Thoracic aorta (tissue), 2 donors: Measurements from ENCODE around the gene DDX3X. TPM values are rescaled to one million over a fixed set of nuclear protein-coding genes. Genes with fewer than 3 reads are reported as not detected.
"Not testable (repeated sequence)": the region's sequence is repeated elsewhere in the genome, so short reads cannot be mapped to it uniquely, and the experiment has no call there.

Source experiments
- ATAC-seq: fragments of 150-250 bp; one replicate; pipeline ENCODE4 v1.8.0; 2017; ENCODE audit warnings: low read depth; ENCODE audit not compliant: insufficient number of reproducible peaks, low FRiP score
- DNase-seq: peaks from one replicate; pipeline ENCODE4 v3.0.0-alpha.2; 2020; ENCODE audit warnings: low spot score
- H3K27ac ChIP-seq, 2 donors: fragments of 200-600 bp; sonication (generic); 1 replicate in 1 of 2; 2 replicates in 1 of 2; pipeline ENCODE4 v1.5.1; 2016; ENCODE audit warnings: mild to moderate bottlenecking in 2 of 2, moderate library complexity in 2 of 2
- H3K27me3 ChIP-seq: fragments of 200-600 bp; sonication (generic); replicated peaks from 2 replicates; pipeline ENCODE4 v1.6.0; 2016; ENCODE audit warnings: mild to moderate bottlenecking; ENCODE audit not compliant: insufficient read depth
- H3K36me3 ChIP-seq: fragments of 200-600 bp; sonication (generic); one replicate; pipeline ENCODE4 v1.5.1; 2016
- H3K4me1 ChIP-seq, 2 donors: fragments of 200-600 bp; sonication (generic); 1 replicate in 1 of 2; 2 replicates in 1 of 2; pipeline versions ENCODE4 v1.5.1 to v1.6.0; 2016; ENCODE audit warnings: low read depth in 2 of 2, mild to moderate bottlenecking in 1 of 2; ENCODE audit not compliant: control insufficient read depth in 1 of 2
- H3K4me3 ChIP-seq: fragments of 200-600 bp; sonication (generic); 2 replicates; pipeline ENCODE4 v1.5.1; 2016; ENCODE audit warnings: mild to moderate bottlenecking
- H3K9me3 ChIP-seq: fragments of 200-600 bp; sonication (generic); 2 replicates; pipeline ENCODE4 v1.5.1; 2016
- total RNA-seq, 2 donors: library from RNA; depleted of rRNA; stranded (reverse); fragments of >200 nt; gene quantifications; one replicate each; pipeline versions ENCODE4 v1.1.0 to v1.2.3, GENCODE V29; 2016
- TF ChIP-seq, protein P1 (sequence below): fragments of 200-600 bp; sonication (generic); IDR thresholded peaks from one replicate; pipeline ENCODE4 v1.5.1; 2019; ENCODE audit warnings: antibody characterized with exemption

The DDX3X gene
- total RNA-seq, 2 donors from 2014 or later, result 172 to 320 TPM

DNA sequence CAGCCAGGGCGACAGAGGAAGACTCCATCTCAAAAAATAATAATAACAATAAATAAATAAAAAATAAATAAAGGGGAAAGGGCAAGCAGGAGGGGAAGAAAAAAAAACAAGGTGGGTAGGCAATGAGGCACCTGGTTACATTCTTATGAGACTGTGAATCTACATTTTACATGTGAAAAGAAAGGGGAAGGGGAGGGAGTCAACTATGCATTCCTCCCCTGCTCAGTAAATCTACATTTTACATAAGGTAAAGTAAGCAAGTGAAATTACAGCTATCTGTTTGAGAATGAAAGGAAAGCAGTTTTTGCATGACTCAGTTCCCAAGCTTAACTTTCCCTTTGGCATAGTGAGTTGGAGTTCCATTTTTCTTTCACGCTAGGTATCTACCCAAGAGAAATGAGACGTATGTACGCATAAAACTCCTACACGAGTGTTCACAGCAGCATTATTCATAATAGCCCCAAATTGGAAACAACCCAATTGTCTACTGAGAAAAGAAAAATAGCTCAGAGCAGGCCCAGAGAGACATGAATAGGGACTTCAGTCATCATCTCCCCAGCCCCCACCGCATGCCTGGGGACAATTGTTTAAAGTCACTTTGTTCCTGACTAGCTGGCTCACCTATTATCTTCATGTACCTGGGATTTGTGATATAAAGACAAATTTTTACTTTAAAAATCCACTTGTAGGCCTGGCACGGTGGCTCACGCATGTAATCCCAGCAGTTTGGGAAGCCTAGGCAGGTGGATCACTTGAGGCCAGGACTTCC, 52.4 kb downstream of the DDX3X start:
- TF ChIP-seq, protein P1, sequence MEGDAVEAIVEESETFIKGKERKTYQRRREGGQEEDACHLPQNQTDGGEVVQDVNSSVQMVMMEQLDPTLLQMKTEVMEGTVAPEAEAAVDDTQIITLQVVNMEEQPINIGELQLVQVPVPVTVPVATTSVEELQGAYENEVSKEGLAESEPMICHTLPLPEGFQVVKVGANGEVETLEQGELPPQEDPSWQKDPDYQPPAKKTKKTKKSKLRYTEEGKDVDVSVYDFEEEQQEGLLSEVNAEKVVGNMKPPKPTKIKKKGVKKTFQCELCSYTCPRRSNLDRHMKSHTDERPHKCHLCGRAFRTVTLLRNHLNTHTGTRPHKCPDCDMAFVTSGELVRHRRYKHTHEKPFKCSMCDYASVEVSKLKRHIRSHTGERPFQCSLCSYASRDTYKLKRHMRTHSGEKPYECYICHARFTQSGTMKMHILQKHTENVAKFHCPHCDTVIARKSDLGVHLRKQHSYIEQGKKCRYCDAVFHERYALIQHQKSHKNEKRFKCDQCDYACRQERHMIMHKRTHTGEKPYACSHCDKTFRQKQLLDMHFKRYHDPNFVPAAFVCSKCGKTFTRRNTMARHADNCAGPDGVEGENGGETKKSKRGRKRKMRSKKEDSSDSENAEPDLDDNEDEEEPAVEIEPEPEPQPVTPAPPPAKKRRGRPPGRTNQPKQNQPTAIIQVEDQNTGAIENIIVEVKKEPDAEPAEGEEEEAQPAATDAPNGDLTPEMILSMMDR, result no peak
- no peak for ATAC-seq
- H3K9me3 ChIP-seq, result no peaks in the 10 kb centered on the region

DNA sequence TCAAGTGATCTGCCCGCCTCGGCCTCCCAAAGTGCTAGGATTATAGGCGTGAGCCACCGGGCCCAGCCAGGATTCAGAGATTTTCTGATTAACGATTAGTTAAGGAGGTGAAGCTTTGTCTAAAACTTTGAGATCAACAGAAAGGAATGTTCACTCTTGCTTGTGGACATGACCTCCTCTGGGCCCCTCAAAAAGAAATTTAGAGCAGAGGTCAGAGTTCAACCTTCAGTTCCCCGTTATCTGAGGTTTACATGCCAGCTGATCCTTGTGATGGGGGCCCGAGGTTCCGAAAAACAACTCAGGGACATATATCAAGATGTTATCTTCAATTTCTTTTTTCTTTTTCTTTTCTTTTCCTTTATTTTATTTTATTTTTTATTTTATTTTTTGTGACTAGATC, 54.6 kb downstream of the DDX3X start:
- no peaks in the 10 kb centered on the region for H3K27me3 ChIP-seq
- TF ChIP-seq, protein P1, result no peak
- no peak for ATAC-seq
- H3K4me3 ChIP-seq, result no peak overlapping the region
- no peak overlapping the region for H3K27ac ChIP-seq
- no peaks in the 10 kb centered on the region for H3K9me3 ChIP-seq
- H3K4me1 ChIP-seq, result no peaks in the 10 kb centered on the region
- no peaks in the 10 kb centered on the region for H3K36me3 ChIP-seq
- DNase-seq, result no peak

More for the DNA sequence above, 52.4 kb downstream of the DDX3X start:
- no peaks in the 10 kb centered on the region for H3K27me3 ChIP-seq
- no peak overlapping the region for H3K27ac ChIP-seq
- DNase-seq, result no peak
- H3K36me3 ChIP-seq, result no peaks in the 10 kb centered on the region
- H3K4me1 ChIP-seq, result no peaks in the 10 kb centered on the region
- H3K4me3 ChIP-seq, result no peak overlapping the region

DNA sequence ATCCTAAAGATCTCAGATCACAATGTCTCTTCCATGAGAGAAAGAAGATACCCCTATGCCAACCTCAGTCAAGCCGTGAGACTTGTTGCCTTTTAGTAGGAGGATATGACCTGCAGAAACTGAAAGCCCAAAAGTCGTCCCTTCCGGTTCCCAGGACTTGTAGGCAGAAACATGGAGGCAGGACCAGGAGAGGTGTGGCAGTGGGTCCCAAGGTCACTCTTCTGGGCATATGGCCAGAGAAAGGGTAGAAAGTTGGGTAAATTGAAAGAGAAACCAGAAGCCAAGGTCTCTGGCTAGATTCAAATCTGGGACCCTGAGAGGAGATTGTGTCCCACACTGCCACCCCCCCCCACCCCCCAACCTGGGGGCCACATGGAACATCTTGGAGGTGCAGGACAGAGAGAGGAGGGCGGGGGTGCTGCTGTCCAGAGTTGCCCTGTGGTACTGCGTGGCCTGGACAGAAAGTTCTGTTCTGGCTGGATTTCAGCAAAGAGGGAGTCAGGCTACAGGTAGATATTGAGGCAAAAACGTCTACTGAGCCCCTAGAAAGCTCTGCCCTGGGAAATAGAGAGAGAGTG, 55.4 kb downstream of the DDX3X start:
- H3K36me3 ChIP-seq, result no peaks in the 10 kb centered on the region
- H3K4me1 ChIP-seq, result no peaks in the 10 kb centered on the region
- TF ChIP-seq, protein P1, result no peak
- no peaks in the 10 kb centered on the region for H3K27me3 ChIP-seq
- no peak overlapping the region for H3K27ac ChIP-seq
- DNase-seq, result no peak
- H3K9me3 ChIP-seq, result no peaks in the 10 kb centered on the region
- no peak for ATAC-seq
- no peak overlapping the region for H3K4me3 ChIP-seq

DNA sequence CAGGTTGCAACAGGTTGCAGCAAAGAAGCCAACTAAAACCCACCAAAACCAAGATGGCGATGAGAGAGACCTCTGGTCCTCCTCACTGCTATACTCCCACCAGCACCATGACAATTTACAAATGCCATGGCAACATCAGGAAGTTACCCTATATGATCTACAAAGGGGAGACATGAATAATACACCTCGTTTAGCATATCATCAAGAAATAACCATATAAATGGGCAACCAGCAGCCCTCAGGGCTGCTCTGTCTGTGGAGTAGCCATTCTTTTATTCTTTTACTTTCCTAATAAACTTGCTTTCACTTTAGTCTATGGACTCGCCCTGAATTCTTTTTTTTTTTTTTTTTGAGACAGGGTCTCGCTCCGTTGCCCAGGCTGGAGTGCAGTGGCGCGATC, 56.6 kb downstream of the DDX3X start:
- not testable (repeated sequence) for H3K9me3 ChIP-seq, H3K4me1 ChIP-seq, DNase-seq, ATAC-seq, H3K27ac ChIP-seq, H3K4me3 ChIP-seq, H3K27me3 ChIP-seq, H3K36me3 ChIP-seq

DNA sequence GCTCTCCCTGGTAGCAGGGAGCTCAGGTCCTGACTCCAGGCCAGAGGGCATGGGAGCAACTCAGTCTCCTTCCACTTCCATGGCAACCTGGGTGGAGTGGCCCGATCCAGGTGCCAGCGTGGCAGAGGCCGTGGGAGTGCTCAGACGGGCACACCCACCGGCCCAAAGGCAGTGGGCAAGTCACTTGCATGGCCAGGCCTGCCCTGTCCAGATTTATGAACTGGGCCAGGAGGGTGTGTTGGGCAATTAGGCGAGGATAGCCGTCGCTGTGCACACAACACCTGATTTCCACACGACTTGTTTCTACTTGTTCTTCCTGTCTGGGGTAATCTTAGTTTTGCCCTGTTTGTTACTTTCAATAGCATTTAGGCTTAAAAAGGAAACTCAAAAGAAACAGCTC, 57.6 kb downstream of the DDX3X start:
- Histone ChIP-seq H3K36me3 (no peaks in the 10 kb centered on the region), H3K9me3 (no peaks in the 10 kb centered on the region), H3K4me3 (no peak overlapping the region), H3K27ac (no peak overlapping the region), H3K27me3 (no peaks in the 10 kb centered on the region), H3K4me1 (no peaks in the 10 kb centered on the region)
- ATAC-seq (no peak), DNase-seq (no peak)
- TF ChIP-seq, protein P1, result no peak
